AG08396 (cell line): ENCODE results near the gene PRPF40A.

Experiments used
- DNase-seq: peaks from one replicate; pipeline ENCODE4 v3.0.0; 2012; ENCODE audit warnings: low spot score, mixed read lengths

PRPF40A gene

DNA sequence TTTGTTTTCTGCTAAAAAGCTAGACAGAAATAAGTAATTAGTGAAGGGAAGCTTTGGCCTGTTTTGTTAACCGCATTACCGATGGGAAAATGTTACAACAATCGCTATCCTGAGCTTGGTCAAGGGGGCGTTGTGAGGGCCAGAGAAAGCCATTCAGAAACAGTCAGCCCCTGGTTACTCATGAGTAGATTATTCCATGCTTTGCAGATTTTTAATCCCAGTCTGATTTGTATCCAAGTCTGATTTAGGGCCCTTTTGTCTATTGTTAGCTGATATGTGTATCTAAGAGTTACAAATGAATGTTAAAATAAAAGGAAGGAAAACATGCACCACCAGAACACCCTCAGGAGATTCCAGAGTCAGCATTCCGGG is 99.1 kb downstream of the PRPF40A start:
- DNase-seq = no peak

DNA sequence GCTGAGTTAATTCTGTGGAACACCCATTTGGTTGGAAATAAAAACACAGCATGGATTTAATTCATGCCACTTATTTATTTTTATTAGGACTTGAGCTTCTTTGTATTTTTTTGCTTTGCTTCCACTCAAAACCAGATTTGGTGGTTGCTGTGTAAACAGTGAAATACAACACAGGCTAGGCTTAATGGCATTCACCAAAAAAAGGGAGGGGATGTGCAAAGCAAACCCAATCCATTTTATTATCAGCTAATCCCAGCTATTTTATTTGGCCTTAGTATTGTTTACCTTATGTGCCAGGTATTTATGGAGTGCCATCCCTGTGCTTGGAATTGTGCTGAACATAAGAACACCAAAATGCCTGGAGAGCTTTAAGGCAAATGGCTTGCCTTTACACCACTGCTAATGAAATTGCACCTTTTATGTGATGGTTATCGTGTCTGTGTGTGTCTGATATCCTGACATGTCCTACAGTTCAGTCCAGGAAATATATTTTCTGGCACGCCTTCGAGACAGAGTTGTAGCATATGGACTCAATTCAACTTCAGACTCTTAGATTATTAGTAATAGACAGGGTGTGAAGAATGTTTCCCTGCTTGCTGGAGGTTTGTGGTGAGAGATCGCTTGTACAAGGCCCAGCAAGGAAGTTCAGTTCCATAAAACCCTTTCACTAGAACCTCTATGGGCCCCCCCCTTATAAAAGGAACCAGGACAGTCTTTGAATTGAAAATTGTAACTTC is 99.6 kb downstream of the PRPF40A start:
- DNase-seq = no peak

DNA sequence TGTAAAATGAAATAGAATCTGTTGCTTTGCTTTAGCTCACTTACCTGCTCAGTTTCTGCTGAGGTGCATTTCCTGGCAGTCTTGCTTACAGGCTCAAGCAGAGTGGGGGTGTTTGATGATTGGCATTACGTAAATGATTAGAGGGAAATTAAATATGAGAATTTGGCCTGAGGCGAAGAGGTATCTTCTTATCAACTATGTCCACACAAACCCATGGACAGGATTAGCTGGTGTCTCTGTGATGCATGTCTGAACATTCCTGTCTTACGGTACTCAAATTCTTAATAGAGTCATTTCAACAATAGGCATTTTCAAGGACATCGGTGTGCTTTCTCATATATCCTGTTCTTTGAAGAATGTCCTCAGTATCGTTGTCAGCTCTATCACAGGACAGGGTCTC is 102.1 kb downstream of the PRPF40A start:
- no peak for DNase-seq

DNA sequence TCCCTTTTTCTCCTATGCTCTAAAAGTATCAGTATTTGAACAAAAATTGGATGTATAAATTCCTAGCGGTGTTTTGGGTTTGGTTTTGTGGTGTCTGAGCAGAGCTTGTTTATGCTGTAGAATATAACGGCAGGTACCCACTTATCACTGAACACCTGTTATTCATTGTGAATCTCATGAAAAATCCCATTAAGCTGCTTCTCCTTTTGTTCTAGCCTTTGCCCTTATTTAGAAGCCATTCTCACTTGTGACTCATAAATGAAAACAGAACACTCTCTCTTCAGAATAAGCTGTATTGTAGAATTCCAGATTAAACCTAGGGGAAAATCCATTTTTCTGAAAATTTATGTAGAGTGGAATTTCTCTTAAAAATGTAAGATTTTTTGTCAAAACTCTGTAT is 104.0 kb downstream of the PRPF40A start:
- DNase-seq = no peak

DNA sequence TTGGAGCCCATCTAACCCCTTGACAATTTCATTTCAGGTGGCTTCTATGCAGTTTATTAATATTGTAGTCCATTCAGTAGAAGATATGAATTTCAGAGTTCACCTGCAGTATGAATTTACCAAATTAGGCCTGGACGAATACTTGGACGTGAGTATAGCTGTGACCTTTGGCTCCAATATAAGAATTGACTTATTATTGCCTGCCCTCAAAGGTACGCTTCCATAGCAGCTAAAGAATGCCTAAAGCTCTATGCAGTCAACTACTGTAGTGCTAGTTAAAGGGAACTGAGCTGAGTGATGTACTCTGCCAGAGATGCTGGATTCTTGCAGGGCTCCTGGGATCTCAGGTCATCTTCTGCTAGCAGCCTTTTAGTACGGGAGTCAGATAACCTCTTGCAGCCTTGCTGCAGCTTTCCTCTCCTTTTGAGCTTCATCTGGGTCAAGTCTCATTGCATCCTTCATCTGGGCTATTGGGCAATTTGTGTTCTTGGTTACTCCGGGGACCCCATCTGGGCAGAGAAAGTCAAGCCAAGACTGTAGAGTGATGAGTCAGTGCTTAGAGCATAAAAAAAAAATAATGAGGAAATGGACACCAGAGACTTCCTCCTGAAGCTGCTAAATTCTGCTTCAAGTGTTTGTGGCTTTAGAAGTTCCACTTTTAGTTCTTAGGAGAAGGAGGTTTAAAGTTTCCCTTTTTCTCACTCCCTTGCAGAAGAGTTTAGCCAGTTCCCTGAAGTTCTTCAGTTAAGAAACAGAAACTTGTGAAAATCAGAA is 105.6 kb downstream of the PRPF40A start:
- DNase-seq = peak; percentile 28

DNA sequence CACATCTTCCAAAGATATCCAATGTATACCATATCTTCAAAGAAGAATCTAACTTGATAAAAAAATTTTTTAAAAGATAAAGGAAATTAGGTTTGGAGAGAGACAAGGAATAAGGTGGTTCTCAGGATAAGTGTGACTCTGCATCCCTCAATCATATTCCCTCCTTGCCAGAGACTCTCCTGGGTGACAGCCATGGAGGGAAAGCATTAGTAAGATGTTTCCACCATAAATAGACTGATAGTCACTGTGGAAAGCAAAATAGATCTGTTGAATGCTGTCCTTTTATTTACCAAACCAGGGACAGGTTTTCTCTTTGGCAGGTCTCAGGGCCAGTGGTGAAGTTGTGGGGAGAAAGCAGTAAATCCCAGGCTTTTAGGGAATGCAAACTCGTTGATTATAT is 107.6 kb downstream of the PRPF40A start:
- DNase-seq = no peak

DNA sequence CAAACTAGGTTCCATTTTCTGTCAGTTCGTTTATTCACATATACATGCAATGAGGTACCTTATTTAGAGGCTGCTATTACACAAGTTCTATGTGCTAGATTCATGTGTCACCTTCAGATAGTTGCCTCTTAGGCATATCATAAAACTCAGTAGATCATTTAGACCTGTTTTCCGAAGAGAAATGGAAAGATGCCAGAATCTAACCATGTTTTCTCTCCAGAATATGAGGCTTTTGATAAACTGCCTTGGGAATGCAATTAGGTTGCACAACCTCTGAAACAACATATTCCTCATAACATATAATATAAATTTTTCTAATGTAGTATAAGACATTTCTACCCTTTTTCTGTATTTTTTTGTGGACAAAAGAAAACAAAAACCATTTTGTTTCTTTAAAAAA is 108.1 kb downstream of the PRPF40A start:
- DNase-seq = no peak

DNA sequence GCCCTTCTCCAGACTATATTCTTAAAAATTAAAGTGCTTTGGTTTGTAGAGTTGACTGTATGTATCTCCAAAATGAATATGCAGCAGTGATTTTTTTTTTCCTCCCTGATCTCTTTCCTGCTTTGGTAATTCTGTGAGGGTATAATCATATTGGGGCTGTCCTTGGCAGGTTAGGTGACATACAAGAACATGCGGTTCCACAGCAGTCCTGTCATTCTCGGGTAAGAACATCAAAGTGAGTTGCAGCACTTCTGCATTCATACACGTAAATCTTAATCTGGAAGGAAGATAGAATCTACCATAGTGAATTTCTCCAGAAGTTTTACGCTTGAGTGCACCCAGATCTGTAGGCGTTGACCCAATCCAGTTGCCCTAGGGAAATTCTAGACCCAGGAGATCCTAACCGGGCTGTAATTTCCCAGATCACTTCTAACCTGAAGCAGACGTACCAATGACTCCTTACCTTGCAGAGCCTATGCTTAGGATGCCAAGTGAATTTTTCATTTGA is 109.4 kb downstream of the PRPF40A start:
- no peak for DNase-seq

DNA sequence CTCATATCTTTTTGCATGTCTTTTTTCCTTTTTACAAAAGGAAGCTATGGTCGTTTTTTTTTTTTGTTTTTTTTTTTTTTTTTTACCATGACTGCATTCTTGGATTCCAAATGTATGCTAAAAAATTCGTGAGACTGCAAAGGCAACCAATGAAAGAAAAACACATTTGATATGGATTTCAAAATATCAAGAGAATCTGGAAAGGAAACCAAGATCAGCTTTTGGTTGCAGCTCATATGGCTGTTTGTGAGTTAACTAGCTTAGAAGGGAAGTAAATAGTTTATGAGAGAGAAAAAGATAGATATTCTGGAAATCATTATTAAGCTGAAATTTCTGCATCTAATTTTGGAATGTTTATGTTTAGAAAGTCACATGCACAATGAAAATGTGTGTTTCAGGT is 110.3 kb downstream of the PRPF40A start:
- DNase-seq = no peak

DNA sequence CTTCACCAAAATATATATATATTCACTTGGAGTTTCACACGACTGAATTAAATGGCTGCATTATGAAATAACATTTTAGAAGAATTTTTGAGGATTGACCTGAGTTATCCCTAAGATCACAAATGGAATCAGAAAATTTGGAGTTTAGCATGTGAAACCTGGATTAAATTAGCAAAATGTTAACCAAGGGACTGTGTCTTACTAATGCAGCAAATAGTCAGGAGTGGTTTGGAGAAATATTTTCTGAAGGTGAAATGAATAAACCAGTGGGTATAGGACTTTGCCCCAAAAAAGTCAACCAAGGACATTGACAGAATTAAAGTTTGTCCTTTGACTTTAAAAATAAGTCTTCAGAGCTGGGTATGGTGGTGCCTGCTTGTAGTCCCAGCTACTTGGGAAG is 111.2 kb downstream of the PRPF40A start:
- DNase-seq = no peak

DNA sequence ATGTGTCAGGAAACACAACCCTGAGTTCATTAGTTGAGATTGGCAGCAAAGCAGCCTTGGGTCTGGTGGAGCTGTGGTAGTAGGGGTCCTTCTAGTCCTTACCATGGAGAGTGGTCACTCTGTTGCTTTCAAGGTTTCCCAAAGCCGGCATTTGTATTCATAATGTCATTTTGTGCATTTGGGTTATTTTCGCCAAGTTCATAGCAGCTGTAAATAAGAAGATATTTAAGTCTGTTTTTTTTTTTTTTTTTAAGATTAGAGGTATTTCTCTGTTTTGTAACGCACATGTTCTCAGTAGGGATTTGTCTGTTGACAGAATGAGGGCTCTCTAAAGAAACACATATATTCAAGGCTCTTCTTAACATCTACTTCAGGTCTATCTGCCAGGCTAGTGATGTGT is 114.1 kb downstream of the PRPF40A start:
- no peak for DNase-seq

DNA sequence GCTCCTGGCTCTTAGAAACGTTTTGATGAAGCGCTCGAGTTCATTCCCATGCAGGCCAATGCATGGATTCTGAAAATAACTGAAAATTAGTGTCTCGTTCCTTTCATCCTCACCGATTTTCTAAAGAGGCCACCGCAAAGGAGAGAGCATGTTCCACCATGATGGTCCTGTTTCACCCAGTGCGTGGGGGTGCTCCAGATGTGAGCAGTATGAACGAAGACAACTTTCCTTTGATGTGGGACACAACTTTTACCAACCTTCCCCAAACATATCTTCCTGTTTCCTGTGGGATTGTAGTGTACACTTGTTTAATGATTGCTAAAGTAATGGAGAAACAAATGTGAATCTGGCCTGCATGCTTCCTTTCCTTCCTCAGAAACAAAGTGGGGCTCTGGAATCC is 114.5 kb downstream of the PRPF40A start:
- no peak for DNase-seq
